AG10803 (cell line): ENCODE results near the gene TUBGCP5.

Source experiments
- DNase-seq: peaks from one replicate; pipeline ENCODE4 v3.0.0; 2010; ENCODE audit warnings: low read depth
- H3K4me3 ChIP-seq: 2 replicates; pipeline ENCODE4 v1.5.1; 2011; ENCODE audit warnings: mild to moderate bottlenecking, low read length, control low read depth
- TF ChIP-seq, protein P1 (sequence below): conservative IDR thresholded peaks from 2 replicates; pipeline ENCODE4 v1.5.1; 2011; ENCODE audit warnings: mild to moderate bottlenecking, low read length, control low read depth, inconsistent platforms

The TUBGCP5 gene

DNA sequence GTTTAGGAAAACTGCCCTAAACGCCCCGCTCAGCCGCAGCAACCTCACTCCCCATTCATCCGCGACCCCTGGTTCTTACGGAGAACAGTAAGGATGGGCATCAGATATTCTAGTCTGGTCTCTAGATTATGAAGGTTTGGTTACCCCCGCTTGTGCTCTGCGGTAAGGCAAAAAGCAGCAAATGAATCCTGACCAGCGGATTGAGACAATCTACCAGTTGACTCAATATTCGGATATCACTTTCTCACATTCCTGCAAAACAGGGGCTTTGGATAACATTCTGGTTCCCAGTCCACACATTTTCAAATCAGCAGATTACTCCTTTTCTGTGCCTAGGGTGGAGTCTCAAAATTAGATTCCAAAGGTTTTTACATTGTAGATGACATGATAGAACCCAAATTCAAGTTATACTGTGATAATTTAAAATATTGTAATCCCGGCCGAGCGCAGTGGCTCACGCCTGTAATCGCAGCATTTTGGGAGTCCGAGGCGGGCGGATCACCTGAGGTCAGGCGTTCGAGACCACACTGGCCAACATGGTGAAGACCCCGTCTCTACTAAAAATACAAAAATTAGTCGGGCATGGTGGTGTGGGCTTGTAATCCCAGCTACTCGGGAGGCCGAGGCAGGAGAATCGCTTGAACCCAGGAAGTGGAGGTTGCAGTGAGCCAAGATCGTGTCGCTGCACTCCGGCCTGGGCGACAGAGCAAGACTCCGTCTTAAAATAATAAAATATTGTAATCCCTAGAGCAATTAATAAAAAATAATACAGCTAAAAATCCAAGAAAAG, 58.1 kb downstream of the TUBGCP5 start:
- DNase-seq, result no peak
- peak overlapping the region; percentile 93 for H3K4me3 ChIP-seq
- TF ChIP-seq, protein P1, sequence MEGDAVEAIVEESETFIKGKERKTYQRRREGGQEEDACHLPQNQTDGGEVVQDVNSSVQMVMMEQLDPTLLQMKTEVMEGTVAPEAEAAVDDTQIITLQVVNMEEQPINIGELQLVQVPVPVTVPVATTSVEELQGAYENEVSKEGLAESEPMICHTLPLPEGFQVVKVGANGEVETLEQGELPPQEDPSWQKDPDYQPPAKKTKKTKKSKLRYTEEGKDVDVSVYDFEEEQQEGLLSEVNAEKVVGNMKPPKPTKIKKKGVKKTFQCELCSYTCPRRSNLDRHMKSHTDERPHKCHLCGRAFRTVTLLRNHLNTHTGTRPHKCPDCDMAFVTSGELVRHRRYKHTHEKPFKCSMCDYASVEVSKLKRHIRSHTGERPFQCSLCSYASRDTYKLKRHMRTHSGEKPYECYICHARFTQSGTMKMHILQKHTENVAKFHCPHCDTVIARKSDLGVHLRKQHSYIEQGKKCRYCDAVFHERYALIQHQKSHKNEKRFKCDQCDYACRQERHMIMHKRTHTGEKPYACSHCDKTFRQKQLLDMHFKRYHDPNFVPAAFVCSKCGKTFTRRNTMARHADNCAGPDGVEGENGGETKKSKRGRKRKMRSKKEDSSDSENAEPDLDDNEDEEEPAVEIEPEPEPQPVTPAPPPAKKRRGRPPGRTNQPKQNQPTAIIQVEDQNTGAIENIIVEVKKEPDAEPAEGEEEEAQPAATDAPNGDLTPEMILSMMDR, result no peak

- TF ChIP-seq, protein P1, result no peak
- DNase-seq, result peak; percentile 82
- H3K4me3 ChIP-seq, result peak within 1 kb of the TSS; percentile 93
Observed at GRCh38 chr15:22980189-22981050, 58.9 kb downstream of the TUBGCP5 start, which contains the start of gene CYFIP1. Gene CYFIP1 (minus strand): TSS chr15:22980368. CDS start chr15:22947285, 33,083 bp downstream.

DNA sequence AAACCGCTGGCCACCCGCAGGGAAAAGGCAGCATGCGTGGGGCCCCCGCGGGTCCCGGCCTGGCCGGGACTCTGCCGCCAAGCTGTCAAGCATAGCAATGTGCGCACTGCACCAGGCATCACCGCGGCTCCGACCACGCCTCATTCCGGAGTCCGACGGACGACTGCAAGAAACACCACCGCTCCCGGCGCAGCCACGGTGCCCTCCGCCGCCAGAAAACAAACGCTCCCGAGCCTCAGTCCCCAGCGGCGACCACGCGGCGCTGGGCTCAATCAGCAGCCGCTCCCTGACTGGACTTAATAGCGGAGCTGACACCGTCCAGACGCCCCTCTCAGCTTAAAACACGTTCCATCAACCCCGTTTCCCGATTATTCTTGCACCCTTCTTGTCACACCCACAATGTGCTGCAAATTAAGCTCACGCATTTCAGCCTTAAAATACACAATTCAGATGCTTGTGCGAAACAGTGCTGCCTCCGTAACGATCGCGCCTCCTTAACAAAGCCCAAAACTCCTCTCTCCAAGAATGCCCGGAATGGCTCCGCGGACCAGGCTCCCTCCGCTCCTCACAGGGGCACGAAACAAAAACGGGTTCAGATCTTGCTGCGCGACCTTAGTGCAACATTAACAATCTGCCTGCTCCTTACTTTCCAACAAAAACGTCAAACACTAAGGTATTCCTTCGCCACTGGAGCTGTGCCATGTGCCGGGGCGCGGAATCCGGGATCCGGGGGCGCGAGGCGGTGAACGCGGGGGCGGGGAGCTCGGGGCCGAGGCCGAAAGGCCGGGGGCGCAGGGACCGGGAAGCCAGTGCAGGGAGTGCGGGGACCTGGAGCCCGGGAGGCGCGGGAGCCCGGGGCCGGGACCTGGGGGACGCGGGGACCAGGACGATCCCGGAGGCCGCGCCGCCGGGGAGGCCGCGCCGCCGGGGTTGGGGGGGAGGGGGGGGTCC, 59.9 kb downstream of the TUBGCP5 start:
- DNase-seq, result peak; percentile 51

GRCh38 chr15:22978691-22979237, 60.6 kb downstream of the TUBGCP5 start:
- H3K4me3 ChIP-seq, result peak overlapping the region; percentile 93
- DNase-seq, result no peak
- TF ChIP-seq, protein P1, result no peak

More for the DNA sequence above, 59.9 kb downstream of the TUBGCP5 start:
- TF ChIP-seq, protein P1, result no peak
- H3K4me3 ChIP-seq, result peak overlapping the region; percentile 93

DNA sequence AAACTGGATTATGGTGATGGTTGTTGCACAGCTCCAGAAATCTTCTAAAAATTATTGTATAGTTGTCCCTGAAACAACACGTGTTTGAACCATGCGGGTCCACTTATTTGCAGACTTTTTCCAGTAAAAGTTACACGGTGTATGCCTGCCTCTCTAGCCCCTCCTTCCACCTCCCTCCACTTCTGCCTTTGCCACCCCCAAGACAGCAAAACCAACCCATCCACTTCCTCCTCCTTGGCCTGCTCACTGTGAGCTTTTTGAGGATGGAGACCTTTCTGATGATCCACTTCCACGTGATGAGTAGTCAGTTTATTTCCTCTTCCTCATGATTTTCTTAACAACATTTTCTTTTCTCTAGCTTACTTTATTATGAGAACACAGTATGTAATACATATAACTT, 64.6 kb downstream of the TUBGCP5 start:
- DNase-seq, result no peak
- TF ChIP-seq, protein P1, result no peak
- H3K4me3 ChIP-seq, result no peak overlapping the region

DNA sequence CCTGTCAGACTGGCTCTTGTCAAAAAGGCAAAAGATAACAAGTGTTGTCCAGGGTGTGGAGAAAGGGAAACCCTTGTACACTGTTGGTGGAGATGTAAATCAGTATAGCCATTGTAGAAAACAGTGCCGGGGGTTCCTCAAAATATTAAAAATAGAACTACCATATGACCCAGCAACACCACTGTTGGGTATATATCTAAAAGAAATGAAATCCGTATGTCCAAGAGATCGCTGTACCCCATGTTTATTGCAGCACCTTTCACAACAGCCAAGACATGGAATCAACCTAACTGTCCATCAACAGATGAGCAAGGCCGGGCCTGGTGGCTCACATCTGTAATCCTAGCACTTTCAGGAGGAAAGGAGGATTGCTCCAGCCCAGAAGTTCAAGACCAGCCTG, 65.4 kb downstream of the TUBGCP5 start:
- DNase-seq, result no peak
- TF ChIP-seq, protein P1, result no peak
- no peak overlapping the region for H3K4me3 ChIP-seq
